HG03196 (cell line): Measurements from ENCODE around the gene ERICH2.

Source experiments
- ATAC-seq: cut with Tn5 transposase; IDR thresholded peaks from one replicate; pipeline ENCODE4 v1.9.1; 2021; ENCODE audit not compliant: unreplicated experiment

ERICH2 gene

GRCh38 chr2:170836027-170836426 is 65.8 kb downstream of the ERICH2 start:
- ATAC-seq, result no peak

GRCh38 chr2:170840717-170841210 is 70.6 kb downstream of the ERICH2 start:
- no peak for ATAC-seq

- ATAC-seq, result no peak
These were observed 72.6 kb downstream of the ERICH2 start for GRCh38 chr2:170842785-170843184.

- ATAC-seq, result no peak
These were observed 73.5 kb downstream of the ERICH2 start for GRCh38 chr2:170843656-170844055.

- ATAC-seq, result no peak
These were observed 75.2 kb downstream of the ERICH2 start for GRCh38 chr2:170845343-170845742.

GRCh38 chr2:170846314-170846713 is 76.1 kb downstream of the ERICH2 start:
- no peak for ATAC-seq

- ATAC-seq, result no peak
These were observed 77.5 kb downstream of the ERICH2 start for GRCh38 chr2:170847716-170848115.
